WTC11 (cell line): ENCODE data around the gene OSMR.

Source experiments
- ATF3 ChIP-seq: sonication (generic); formaldehyde crosslinking; conservative IDR thresholded peaks from 2 replicates; pipeline ENCODE4 v1.8.1; 2022; ENCODE audit warnings: mild to moderate bottlenecking, missing genetic modification reagents
- CREM ChIP-seq: sonication (generic); formaldehyde crosslinking; IDR thresholded peaks from 2 replicates; pipeline ENCODE4 v1.8.1; 2022; ENCODE audit warnings: mild to moderate bottlenecking, missing genetic modification reagents, moderate library complexity
- CTCF ChIP-seq: fragments of 200-600 bp; IDR thresholded peaks from 2 replicates; pipeline ENCODE4 v1.8.0; 2022; ENCODE audit warnings: antibody characterized with exemption
- ESRRA ChIP-seq: sonication (generic); formaldehyde crosslinking; IDR thresholded peaks from 2 replicates; pipeline ENCODE4 v1.8.1; 2022; ENCODE audit warnings: mild to moderate bottlenecking, missing genetic modification reagents, borderline replicate concordance
- NR1H2 ChIP-seq: sonication (generic); formaldehyde crosslinking; IDR thresholded peaks from 2 replicates; pipeline ENCODE4 v1.9.0; 2021; ENCODE audit warnings: mild to moderate bottlenecking, moderate library complexity, missing genetic modification reagents
- PRDM15 ChIP-seq: sonication (generic); formaldehyde crosslinking; IDR thresholded peaks from 2 replicates; pipeline ENCODE4 v1.8.0; 2022; ENCODE audit warnings: missing genetic modification reagents
- RELA ChIP-seq: sonication (generic); formaldehyde crosslinking; IDR thresholded peaks from 2 replicates; pipeline ENCODE4 v1.8.1; 2022; ENCODE audit warnings: missing genetic modification reagents, mild to moderate bottlenecking, borderline replicate concordance
- SP1 ChIP-seq: sonication (generic); formaldehyde crosslinking; conservative IDR thresholded peaks from 2 replicates; pipeline ENCODE4 v1.8.1; 2022; ENCODE audit warnings: missing genetic modification reagents
- USF2 ChIP-seq: sonication (generic); formaldehyde crosslinking; IDR thresholded peaks from 2 replicates; pipeline ENCODE4 v1.8.1; 2023; ENCODE audit warnings: mild to moderate bottlenecking, missing genetic modification reagents, moderate library complexity
- ZBTB21 ChIP-seq: sonication (generic); formaldehyde crosslinking; IDR thresholded peaks from 2 replicates; pipeline ENCODE4 v1.8.1; 2023; ENCODE audit warnings: mild to moderate bottlenecking, missing genetic modification reagents, borderline replicate concordance
- ZNF232 ChIP-seq: sonication (generic); formaldehyde crosslinking; IDR thresholded peaks from 2 replicates; pipeline ENCODE4 v1.8.0; 2022; ENCODE audit warnings: mild to moderate bottlenecking, missing genetic modification reagents
- ZNF416 ChIP-seq: fragments of 250-450 bp; sonication (Bioruptor Pico); IDR thresholded peaks from 2 replicates; pipeline ENCODE4 v1.9.0; 2021; ENCODE audit warnings: mild to moderate bottlenecking, inconsistent platforms

- no peak for TF ChIP-seq CTCF
- TF ChIP-seq PRDM15 (CRISPR knock-in tag): no peak
- no peak for TF ChIP-seq SP1 (CRISPR knock-in tag)
- no peak for TF ChIP-seq RELA
- TF ChIP-seq ESRRA (CRISPR knock-in tag): no peak
- peak; percentile 44; the same call in 1 of the 2 replicates for TF ChIP-seq ZBTB21 (CRISPR knock-in tag)
- TF ChIP-seq ZNF232 (CRISPR knock-in tag): no peak
- no peak for TF ChIP-seq USF2 (CRISPR knock-in tag)
- TF ChIP-seq ZNF416 (CRISPR knock-in tag): no peak
- no peak for TF ChIP-seq ATF3 (CRISPR knock-in tag)
- TF ChIP-seq NR1H2: no peak
- TF ChIP-seq CREM (CRISPR knock-in tag): no peak
Measured at GRCh38 chr5:38845526-38846378, at the start of gene OSMR.
